ENCODE results near the gene FAM163A.

DNA sequence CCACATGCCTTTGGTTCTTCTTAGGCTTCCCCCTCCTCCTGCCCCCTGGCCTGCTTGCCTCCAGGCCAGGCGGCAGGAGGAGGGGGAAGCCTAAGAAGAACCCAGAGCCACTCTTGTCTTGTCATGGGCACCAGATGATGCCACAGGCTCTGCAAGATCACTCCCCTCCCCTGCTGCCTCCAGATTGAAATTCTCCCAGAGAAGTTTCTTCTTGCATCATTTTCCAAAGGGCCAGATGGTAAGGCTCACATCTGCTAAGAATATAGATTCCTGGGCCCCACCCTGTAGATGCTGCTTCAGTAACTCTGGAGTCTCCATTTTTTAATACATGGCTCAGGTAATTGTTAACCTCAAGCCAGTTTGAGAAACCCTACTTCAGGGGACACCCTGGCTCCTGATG is 60.8 kb downstream of the FAM163A start:
- TF ChIP-seq TAF1 (IDR thresholded peaks at IDR 0.05; ENCODE audit: borderline replicate concordance, low read depth, low read length) (no peak), POLR2AphosphoS5 (IDR thresholded peaks at IDR 0.05; ENCODE audit: low read depth, low read length) (no peak)

Measured in GM12892 (cell line).